NOMO-1 treated with dmso at 0.1 percent for 144 hours (cell line): Measurements from ENCODE around the gene NRDC.
"Not testable (repeated sequence)": the region's sequence is repeated elsewhere in the genome, so short reads cannot be mapped to it uniquely, and the experiment has no call there.

ENCODE experiments used
- DNase-seq: peaks from one replicate; lab custom pipeline; 2025; ENCODE audit not compliant: unreplicated experiment; lab: John Stamatoyannopoulos, UW

The NRDC gene

GRCh38 chr1:51878308-51878615 lies 265 bp downstream of the NRDC start:
- no peak for DNase-seq

- DNase-seq: no peak
These were observed 856 bp downstream of the NRDC start for GRCh38 chr1:51877434-51878307.

GRCh38 chr1:51875836-51876235 lies 2.7 kb downstream of the NRDC start:
- no peak for DNase-seq

- no peak for DNase-seq
These were observed 3.2 kb downstream of the NRDC start for GRCh38 chr1:51875291-51875772.

- not testable (repeated sequence) for DNase-seq
These were observed 5.3 kb downstream of the NRDC start for GRCh38 chr1:51873270-51873669.

DNA sequence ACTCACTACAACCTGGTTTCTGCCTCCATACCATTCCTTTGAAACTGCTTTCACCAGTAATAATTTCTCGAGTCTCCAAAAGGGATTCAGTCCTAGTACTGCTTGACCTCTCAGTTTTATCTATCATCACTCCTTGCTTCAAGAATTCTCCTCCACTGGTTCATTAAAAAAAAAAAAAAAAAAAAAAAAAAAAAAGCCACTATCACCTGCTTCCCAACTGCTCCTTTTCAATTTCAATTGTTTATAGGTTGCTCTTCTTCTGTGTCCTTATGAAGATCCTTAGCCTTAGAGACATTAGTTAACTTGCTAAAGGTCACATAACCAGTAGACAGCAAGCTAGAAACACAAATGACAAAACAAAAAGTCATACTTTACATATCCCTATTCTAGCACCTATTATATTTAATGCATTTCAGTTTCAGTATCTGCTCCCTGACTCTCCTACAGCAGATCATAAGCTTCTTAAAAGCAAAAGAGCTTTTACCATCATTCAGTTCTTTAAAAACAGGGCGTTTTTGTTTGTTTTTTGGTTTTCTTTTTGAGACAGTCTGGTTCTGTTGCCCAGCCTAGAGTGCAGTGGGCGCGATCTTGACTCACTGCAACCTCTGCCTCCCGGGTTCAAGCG lies 7.1 kb downstream of the NRDC start:
- DNase-seq: no peak

DNA sequence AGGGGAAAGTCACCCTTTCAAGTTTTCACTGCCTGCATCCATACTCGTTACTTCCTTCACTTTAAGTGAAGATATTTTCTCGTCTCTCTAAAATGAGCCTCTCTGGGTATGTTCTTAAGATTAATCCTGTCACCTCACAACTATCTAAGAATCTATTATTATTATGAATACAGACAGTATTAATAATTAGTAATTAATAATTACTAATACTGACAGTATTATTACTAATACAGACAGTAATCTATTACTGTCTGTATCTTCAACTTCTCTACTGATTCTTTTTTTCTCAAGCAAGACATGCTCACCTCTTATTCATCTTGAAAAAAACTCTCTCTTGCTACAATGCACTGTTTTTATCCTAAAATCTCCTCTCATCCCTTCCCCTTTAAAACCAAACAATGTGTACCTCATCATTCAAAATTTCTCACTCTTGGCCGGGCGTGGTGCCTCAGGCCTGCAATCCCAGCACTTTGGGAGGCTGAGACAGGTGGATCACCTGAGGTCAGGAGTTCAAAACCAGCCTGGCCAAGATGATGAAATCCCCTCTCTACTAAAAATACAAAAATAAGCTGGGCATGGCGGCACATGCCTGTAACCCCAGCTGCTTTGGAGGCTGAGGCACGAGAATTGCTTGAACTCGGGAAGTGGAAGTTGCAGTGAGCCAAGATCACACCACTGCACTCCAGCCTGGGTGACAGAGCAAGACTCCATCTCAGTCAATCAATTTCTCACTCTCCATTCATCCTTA lies 7.8 kb downstream of the NRDC start:
- no peak for DNase-seq

DNA sequence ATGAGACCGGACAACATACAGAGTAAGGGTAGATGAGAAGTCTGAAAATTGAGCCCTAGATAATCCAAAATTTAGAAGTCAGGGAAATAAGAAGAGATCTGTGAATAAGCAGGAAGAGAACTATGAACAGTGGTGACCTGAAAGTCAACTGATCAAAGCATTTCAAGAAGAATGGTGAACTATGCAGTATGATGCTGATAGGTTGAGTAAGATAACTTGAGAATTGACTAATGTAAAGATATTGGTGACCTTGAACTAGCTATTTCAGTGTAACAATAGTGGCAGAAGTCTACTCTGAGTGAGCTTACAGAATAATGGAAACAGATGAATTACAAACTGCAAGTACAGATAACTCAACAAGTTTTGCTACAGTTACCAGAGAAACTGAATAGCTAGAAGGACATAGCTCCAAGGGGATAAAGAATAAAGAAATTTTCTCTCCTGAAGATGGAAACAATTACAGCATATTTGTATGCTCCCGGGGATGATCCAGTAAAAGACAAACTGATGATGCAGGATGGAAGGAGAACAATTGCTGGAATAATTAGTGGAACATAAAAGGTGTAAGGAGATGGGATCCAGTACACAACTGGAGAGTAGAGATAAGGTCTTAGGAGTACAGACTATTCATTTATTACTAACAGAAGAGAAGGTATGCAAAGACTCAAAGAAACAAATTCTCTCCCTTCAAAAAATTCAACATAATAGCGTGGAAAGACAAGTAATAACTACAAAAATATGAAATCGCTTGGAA lies 10.9 kb downstream of the NRDC start:
- DNase-seq: no peak

DNA sequence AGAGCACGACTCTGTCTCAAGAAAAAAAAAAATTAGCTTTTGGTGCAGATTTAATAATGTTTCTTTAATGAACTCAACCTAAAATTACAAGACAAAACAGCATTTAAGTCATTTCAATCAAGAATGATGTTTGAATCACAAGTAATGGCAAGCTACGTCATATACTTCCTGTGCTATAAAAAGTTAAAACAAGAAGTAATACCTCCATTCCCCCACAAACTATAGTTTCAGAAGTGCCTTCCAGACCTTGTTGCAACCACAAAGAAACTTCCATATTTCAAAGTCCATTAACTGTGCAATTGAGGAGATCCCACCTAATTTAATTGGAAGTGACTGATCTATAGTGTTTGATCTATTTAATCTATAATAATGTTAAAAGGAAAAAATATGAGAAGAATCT lies 15.1 kb downstream of the NRDC start:
- DNase-seq: peak; percentile 55

DNA sequence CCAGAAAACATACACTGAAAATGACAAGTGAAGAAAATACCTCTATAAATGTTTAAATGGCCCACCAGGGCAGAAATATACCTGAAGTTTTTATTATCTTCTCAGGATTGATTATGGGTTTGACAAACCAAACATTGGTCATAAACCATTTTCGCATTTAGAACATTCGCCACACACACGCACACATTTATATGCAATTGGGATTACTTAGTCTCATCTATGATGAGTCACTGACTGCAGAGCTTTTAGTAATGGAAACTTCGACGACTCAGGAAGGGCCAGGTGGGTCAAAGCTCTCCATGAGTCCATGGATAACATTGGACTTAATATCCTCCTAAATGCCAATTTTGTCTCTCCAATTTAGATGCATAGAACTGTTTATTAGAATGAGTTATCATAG lies 16.9 kb downstream of the NRDC start:
- no peak for DNase-seq

DNA sequence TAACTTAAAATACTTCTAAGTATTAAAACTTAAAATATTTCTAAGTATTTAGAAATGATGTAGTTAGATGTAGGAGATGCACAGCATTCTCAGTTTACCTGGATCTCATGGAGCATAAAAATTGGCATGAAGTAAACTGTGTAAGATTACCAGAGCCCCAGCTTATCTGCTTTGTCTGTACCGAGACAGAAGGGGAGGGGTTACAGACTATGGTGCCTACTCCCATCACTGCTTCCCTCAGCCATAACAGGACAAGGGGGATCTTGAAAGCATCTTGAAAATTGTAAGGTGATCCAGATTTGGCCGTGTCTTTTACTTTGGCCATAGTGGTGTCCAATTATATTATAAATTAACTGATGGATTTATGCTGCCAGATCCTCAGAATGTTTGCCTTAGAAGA lies 18.8 kb downstream of the NRDC start:
- no peak for DNase-seq

- DNase-seq: no peak
These were observed 19.2 kb downstream of the NRDC start for GRCh38 chr1:51859333-51859732.

GRCh38 chr1:51858892-51859291 lies 19.6 kb downstream of the NRDC start:
- no peak for DNase-seq

GRCh38 chr1:51856745-51857144 lies 21.8 kb downstream of the NRDC start:
- DNase-seq: no peak

GRCh38 chr1:51855624-51856023 lies 22.9 kb downstream of the NRDC start:
- no peak for DNase-seq

DNA sequence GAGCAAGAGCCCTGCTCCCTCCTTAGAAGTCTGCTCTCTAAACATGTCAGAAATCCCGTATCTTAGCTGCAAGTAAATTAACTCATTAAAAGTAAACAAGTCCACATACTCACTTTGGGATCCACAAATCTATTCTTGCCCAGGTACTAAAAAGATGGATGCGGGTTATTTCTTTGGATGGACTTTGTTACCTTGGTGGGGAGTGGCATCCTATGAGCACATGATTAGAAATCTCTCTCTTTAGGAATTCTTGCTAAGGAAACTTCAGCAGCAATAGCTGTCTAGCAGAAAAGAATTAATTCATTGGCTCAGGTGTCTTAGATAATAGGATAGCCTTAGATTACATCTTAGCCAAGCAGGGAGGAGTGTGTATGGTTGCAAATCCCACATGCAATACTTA lies 25.2 kb downstream of the NRDC start:
- no peak for DNase-seq

GRCh38 chr1:51851882-51852396 lies 26.6 kb downstream of the NRDC start:
- no peak for DNase-seq

DNA sequence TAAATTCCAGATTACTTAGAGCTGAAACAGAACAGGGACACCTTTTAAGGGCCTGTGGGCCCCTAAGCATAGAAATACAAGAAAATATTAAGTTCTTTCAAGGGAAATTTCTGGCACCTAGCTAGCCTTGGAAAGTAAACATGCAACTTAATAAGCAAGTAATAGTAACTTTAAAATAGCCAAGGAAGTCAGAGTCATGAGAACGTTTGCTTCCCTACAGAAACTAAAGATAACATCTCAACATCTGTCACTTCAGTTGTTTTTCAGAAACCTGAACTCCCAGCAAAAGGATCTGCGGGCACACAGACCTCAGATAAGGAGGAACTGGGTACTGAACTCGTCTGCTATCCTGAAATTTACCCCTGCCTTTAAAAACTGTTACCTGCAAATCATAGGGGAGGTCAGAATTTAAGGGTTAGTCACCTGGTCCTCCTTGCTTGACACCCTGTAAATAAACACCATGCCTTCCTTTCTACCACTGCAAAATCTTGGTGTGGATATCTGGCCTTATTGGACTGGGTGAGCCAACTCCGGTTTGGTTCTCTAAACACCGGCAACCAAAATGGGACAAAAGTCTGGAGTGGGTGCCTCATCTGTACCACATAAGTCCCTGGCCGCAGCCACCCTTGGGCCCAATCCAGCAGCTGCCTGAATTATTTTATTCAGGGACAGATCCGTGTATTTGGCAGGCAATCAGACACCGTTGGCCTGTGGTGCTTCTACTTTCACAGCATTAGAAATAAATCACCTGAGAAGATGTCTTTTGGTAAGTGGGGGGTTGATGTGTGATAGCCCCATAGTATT lies 27.9 kb downstream of the NRDC start:
- DNase-seq: peak; percentile 11

DNA sequence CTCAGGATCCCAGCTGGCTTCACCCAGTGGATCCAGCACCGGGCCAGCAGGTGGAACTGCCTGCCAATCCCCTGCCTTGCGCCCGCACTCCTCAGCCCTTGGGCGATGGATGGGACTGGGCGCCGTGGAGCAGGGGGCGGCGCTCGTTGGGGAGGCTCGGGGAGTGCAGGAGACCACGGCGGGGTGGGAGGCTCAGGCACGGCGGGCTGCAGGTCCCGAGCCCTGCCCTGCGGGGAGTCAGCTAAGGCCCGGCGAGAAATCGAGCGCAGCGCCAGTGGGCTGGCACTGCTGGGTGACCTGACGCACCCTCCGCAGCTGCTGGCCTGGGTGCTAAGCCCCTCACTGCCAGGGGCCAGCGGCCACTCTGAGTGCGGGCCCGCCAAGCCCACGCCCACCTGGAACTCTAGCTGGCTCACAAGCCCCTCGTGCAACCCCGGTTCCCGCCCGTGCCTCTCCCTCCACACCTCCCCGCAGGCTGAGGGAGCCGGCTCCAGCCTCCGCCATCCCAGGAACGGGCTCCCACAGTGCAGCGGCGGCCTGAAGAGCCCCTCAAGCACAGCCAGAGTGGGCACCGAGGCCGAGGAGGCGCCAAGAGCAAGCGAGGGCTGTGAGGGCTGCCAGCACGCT lies 31.1 kb downstream of the NRDC start:
- DNase-seq: no peak

- no peak for DNase-seq
These were observed 34.6 kb downstream of the NRDC start for GRCh38 chr1:51843948-51844347.
